Kidney (tissue), 14 donors: ENCODE measurements around the gene SMIM22. TPM values are rescaled to one million over a fixed set of nuclear protein-coding genes. Genes with fewer than 3 reads are reported as not detected.

Experiments
- DNase-seq, 5 donors: peaks; one replicate each; pipeline ENCODE4 v3.0.0-alpha.2; 2013 to 2020
- FAIRE-seq: peaks from 2 replicates; lab custom pipeline; 2012; peaks lifted over from hg19 to GRCh38; lab: Jason Lieb, UNC
- H3K27ac ChIP-seq, 2 donors: one replicate each; pipeline ENCODE4 v1.7.0; 2013; ENCODE audit warnings: low read depth in 2 of 2, low read length in 2 of 2, inconsistent platforms in 1 of 2
- H3K27me3 ChIP-seq: one replicate; pipeline ENCODE4 v1.7.1; 2013; ENCODE audit warnings: low read length, inconsistent platforms; ENCODE audit not compliant: control insufficient read depth, insufficient read depth
- H3K36me3 ChIP-seq, 3 donors: one replicate each; pipeline versions ENCODE4 v1.7.0 to v1.7.1; 2013; ENCODE audit warnings: low read length in 3 of 3, control low read depth in 1 of 3, inconsistent platforms in 1 of 3; ENCODE audit not compliant: insufficient read depth in 3 of 3, control insufficient read depth in 2 of 3
- H3K4me1 ChIP-seq, 3 donors: one replicate each; pipeline versions ENCODE4 v1.7.0 to v1.7.1; 2013; ENCODE audit warnings: low read length in 3 of 3, inconsistent platforms in 1 of 3, low read depth in 1 of 3; ENCODE audit not compliant: control insufficient read depth in 2 of 3, insufficient read depth in 2 of 3
- H3K4me3 ChIP-seq, 3 donors: one replicate each; pipeline versions ENCODE4 v1.7.0 to v1.8.1; 2013; ENCODE audit warnings: low read length in 3 of 3, control low read depth in 1 of 3, inconsistent platforms in 1 of 3
- H3K9ac ChIP-seq, 3 donors: one replicate each; pipeline versions ENCODE4 v1.7.0 to v1.7.1; 2013; ENCODE audit warnings: low read length in 3 of 3, control low read depth in 1 of 3, inconsistent platforms in 1 of 3
- H3K9me3 ChIP-seq, 3 donors: one replicate each; pipeline versions ENCODE4 v1.7.0 to v1.7.1; 2013; ENCODE audit warnings: low read length in 3 of 3, control low read depth in 1 of 3, inconsistent platforms in 1 of 3; ENCODE audit not compliant: control insufficient read depth in 2 of 3, insufficient read depth in 1 of 3
- CTCF ChIP-seq: IDR thresholded peaks from 3 replicates; pipeline ENCODE4 v1.5.1; 2012; ENCODE audit warnings: mild to moderate bottlenecking, moderate library complexity, borderline replicate concordance; ENCODE audit not compliant: insufficient read depth; ENCODE audit errors: extremely low read depth
- intact Hi-C: fragments of 100-400 bp; cut with DNase I; formaldehyde crosslinking; loops from one replicate; pipeline ENCODE4 v1.11.1; 2022
- polyA plus RNA-seq: library from polyadenylated mRNA; stranded (reverse); fragments of 350-450 nt; fragmentation: Illumina TruSeq; extraction: RNeasy Lipid Tissue Mini Kit (QIAGEN cat#74804); gene quantifications from one replicate; pipeline ENCODE4 v1.2.3, GENCODE V29; 2014; ENCODE audit warnings: low read depth, low replicate concordance; ENCODE audit not compliant: insufficient read depth
- total RNA-seq: library from RNA; stranded (reverse); fragmentation: NEBNext Ultra II Directional; extraction: Animal tissue kit (Norgen Biotek cat#: 25700); gene quantifications from one replicate; pipeline ENCODE4 v1.2.1, GENCODE V29; 2021
- donor health status: control.
- donor health status: control.
- donor health status: control.
- donor health status: control.
- donor health status: control.
- donor health status: DM: yes; HTN: yes; CAD: no.
- donor health status: Normal renal cell carcinoma (clear cell type).

The SMIM22 gene
- total and polyA plus RNA-seq, 2 donors from 2014 or later, result 36.5 to 74.2 TPM

- Histone ChIP-seq H3K36me3 (peaks cover 0 to 11% (median 6%) of the 10 kb centered on the region in 3 donors), H3K9ac (peak within 1 kb of the TSS; percentile 54 to 86 (median 54)), H3K4me3 (peak within 1 kb of the TSS; percentile 69 to 93 (median 79)), H3K27me3 (no peaks in the 10 kb centered on the region), H3K9me3 (no peaks in the 10 kb centered on the region), H3K27ac (peak within 1 kb of the TSS; percentile 22 to 89), H3K4me1 (peaks cover 0 to 16% (median 4%) of the 10 kb centered on the region in 3 donors)
- TF ChIP-seq CTCF, result no peak
- intact Hi-C loops, result no loop called here
- peak; percentile 50 for FAIRE-seq
- peak; percentile 98 to 99 (median 98) for DNase-seq
Measured at GRCh38 chr16:4766875-4767628, 28.1 kb upstream of the SMIM22 start, which contains the start of gene ZNF500. ZNF500 (minus strand) TSS chr16:4767162; CDS start chr16:4765978, 1,184 bp downstream.

GRCh38 chr16:4767872-4768548 lies 27.2 kb upstream of the SMIM22 start:
- peak overlapping the region; percentile 87 to 89 for H3K27ac ChIP-seq
- no peaks in the 10 kb centered on the region for H3K27me3 ChIP-seq
- peak overlapping the region; percentile 66 to 93 (median 79) for H3K4me3 ChIP-seq
- no peak for TF ChIP-seq CTCF
- DNase-seq, result peak in 2 of 5 donors; percentile 22 to 59
- peak overlapping the region; percentile 9 to 85 (median 50) for H3K9ac ChIP-seq
- peaks cover 0 to 9% (median 6%) of the 10 kb centered on the region in 3 donors for H3K36me3 ChIP-seq
- intact Hi-C loops, result no loop called here
- no peak for FAIRE-seq
- H3K4me1 ChIP-seq, result peaks cover 0 to 16% (median 4%) of the 10 kb centered on the region in 3 donors
- no peaks in the 10 kb centered on the region for H3K9me3 ChIP-seq

GRCh38 chr16:4768549-4769305 lies 26.4 kb upstream of the SMIM22 start:
- FAIRE-seq (peak; percentile 11), DNase-seq (peak; percentile 97 to 99 (median 98))
- H3K4me1 ChIP-seq, result peaks cover 0 to 16% (median 4%) of the 10 kb centered on the region in 3 donors
- peak overlapping the region; percentile 87 to 89 for H3K27ac ChIP-seq
- no peak for TF ChIP-seq CTCF
- no peaks in the 10 kb centered on the region for H3K27me3 ChIP-seq
- intact Hi-C loops, result no loop called here
- peaks cover 0 to 4% (median 2%) of the 10 kb centered on the region in 3 donors for H3K36me3 ChIP-seq
- no peaks in the 10 kb centered on the region for H3K9me3 ChIP-seq
- peak overlapping the region; percentile 17 to 85 (median 50) for H3K9ac ChIP-seq
- H3K4me3 ChIP-seq, result peak overlapping the region; percentile 66 to 93 (median 79)
